ENCODE data around the gene CDKN1C.

CDKN1C gene

DNA sequence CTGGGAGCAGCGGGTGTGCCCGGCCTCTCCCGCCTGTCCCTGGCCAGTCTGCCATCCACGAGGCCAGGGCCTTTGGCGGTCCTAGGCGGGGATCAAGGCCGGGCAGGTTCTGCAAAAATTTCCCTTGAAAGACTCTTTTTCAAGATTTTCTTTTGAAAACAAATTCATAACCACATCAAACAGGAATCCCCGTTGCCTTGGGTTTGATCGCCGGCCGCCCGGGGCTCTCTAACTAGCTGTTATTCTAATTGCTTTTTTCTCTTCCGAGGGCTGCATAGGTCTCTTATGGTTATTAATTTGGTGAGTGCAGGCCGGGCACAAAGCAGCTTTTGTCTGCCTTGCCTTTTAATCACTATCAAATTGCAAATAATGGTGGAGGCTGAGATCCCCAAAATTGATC lies 42.0 kb downstream of the CDKN1C start:
- DNase-seq, result no peak

DNA sequence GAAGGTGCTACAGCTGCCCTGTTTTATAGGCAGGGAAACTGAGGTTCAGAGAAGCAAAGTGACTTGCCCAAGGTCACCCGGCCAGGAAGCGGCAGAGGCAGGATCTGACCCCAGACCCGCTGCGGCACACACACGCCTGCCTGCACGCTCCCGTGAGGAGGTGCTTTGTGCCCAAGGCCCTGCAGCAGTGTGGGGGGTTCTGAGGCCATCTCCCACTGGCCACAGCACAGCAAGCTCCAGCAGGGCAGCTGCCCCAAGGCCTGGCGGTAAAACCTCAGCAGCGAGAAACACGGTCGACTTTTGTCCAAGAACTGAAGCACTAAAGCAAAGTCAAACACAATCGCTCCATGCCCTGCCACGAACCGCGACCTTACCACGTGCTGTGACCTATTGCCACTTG lies 42.7 kb downstream of the CDKN1C start:
- DNase-seq, result no peak

DNA sequence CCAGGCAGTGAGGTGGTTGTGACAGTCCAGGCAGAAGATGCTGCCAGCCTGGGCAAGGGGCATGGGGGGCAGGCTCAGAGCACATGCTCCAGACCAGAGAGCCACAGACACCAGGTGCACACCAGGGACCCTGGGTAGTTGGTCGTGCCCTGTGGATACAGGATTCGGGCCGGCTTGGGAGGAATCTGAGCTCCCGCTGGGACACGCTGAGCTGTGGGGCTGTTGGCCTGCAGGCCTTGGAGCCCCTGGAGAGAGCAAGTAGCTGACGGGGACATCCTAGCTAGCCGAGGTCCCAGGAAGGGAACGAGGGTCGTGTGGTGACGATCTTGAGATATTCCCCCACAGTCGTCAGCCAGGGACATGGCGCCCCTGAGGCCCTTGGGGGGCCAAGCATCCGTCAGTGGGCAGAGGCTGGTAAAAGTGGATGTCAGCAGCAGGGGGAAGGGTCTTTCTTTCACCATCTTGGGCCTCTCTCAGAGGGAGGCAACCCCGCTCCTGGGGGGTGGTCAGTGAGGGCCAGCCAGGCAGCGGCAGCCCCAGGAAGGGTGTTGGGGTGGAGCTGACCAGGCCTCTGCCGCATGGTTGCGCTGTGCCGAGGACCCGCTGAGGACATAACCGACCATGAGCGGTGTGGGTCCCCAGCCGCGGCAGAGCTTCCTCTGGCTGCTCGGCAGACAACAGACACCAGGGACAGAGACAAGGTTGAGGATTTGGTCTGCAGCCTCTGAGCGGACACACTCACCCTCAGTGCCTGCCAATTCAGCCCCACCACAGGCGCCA lies 44.0 kb downstream of the CDKN1C start:
- no peak for DNase-seq

DNA sequence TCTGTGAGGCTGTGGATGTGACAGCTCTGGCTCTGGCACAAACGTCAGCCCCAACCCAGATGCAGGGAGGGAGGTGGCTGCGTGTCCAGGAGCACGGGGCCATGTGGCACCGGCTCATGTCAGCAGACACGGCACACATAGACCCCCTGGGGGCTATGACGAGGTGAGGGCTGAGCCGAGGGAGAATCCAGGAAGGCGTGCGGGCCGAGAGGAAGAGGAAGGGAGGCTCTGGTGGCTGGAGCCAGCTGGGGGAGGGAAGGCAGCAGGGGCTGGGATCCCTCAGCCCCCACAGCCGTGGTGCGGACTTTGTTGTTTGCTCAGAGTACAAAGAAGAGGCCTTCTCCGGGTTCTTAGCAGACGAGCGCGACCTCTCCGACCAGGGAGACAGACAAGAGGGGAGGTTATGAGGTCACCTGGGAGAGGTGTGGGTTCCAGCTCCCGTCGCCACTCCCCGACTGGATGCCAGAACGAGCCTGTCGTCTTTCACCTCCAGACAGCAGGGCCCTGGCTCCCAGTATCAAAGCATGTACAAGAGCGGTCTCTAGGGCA lies 46.1 kb downstream of the CDKN1C start:
- DNase-seq, result no peak

DNA sequence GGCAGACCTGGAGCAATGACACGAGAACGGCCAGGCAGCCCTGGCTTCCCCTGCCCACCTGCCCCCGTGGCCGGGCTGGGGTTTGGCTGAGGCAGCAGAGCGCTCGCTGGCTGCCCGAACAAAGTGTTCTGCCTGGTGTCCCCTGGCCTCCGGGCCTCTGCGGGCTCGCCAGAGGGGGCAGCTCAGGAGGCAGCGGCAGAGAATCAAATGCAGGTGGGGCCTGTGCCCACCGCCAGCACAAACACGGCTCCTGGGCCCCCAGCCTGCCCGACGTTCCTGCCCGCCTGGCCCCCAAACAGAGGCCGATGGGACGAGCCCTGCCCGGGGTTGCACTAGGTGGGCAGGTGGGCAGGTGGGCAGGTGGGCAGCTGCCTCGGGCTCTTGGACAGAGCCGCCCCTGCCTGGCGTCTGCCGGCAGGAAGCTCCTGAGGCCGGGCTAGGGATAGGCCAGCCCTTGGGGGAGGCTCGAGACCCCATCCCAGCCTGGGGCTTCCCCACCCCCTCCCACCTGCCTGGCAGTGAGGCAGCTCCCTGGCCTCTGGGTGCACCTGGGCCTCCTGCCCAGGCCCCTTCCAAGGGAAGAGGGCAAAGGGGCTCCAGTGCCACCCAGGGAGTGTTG lies 46.8 kb downstream of the CDKN1C start:
- no peak for DNase-seq

DNA sequence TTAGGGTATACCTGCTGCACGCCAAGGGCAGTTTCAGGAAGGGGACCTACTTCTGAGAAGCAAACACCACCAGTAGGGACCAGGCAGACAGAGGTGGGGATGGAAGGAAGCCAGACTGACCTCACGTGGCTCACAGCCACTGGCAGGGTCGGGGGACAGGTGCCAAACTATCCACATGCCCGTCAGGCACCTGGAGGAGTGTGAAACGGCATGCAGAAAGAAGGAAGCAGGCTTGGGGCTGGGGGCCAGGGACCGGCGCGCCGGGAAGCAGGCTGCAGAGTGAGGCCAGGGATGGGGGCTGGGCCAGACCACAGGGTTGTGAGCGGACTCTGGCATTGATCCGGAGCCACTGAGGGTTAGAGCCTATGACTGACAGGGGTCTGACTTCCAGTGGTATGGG lies 47.5 kb downstream of the CDKN1C start:
- DNase-seq, result no peak

DNA sequence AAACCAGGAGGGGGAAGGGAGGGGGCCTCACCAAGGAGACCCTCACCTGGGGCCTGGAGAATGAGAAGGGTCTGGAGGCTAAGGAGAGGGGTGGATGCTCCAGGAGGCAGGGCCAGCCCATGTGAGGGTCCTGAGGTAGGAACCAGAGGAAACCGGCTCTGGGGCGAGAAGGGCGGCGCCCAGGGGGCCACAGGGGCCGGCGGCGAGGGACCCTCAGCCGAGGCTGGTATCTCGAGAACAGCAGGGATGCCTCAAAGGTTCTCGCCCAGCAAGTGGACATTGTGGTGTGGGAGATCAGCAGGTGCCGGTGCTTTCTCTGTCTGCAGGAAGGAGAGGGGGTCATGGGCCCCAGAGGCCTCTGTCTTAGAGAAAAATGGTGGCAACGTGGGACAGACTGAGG lies 47.9 kb downstream of the CDKN1C start:
- no peak for DNase-seq

DNA sequence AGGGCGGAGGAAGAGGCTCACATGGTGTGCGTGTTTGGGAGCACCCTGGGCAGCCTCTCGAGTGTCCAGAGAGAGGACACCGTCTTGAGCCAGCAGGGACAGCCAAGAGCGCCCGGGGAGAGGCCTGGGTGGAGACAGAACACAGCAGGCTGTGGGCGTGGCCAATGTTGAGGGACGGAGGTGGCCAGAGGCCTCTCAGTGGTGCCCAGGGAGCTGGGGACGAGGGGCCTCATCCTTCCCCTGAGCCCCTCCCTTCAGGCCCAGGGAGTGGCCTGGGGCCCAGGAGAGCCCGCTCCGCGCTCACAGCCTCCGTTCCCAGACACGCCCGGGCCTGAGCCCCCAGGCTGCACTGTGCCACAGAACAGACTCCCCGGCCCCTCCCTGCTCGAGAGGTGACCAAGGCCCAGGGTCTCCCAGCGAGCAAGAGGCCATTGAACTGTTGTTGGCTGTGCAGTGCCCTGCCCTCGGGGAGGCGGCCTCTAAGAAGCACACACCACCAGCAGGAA lies 48.4 kb downstream of the CDKN1C start:
- DNase-seq, result no peak

DNA sequence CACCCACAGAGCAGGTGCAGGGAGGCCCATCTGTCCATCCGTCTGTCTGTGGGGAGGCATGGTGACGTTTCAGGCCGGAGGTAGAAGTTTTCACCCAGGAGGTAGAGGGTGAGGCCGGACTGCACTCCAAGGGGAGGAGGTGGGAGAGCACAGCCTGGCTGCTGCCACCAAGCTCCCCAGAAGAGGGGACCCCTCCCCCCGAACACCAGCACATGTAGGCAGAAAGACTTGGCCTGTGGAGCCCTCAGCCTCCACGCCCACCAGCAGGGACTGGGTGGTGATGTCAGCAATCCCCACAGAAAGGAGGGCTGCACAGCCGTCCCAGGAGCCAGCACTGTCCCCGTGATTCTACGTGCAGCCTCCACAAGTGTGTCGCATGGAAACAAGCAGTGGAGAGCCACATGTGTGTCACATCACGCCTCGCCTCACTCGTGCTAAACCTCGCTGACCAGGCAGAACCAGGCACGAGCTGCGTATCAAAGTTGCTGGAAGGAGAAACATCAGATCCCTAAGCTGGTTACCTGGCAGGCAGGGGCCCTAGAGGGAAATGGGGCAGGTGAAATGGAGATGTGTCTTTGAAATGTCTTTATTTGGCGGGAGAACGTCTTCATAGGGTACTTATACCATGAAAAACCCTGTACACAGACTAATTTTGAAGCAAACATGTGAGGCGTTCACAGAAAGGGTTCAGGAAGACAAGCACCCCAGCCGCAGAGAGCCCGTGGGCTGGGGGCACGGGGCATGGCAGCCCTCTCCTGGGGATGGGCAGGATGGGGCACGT lies 49.1 kb downstream of the CDKN1C start:
- DNase-seq, result no peak

DNA sequence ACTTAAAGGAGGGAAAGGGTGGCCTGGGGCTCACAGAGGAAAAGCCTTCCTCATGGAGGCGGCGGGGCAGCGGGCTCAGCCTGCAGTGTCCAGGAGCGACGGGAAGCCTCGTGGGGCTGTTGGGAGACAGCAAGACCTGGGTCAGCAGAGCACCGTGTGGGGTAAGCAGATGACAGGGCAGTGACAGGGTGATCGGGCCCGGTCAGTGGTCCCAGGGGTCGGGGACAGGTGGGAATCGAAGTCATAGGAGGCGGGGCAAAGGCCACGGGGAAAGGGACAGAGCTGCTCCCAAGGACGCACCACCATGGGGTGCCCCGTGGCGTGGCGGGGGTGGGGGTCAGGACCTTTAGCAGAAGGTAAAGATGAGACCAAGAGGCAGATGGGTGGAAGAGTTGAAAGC lies 49.8 kb downstream of the CDKN1C start:
- DNase-seq, result no peak

DNA sequence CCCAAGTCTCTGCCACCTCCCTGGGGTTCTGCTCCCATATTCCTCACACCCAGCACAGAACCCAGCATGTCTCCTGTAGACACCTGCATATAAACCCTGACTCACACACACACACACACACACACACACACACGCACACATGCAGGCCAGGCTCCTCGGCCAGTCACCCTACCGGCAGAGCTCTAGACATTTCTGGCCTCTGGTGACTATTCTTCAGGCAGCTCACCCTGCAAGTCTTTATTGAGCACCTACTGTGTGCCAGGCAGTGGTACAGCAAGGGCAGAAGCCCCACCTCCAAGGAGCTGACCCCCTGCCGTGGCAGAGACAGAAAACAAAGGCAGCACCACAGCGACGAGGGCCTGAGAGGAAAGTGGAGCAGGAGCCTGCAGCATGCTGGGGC lies 50.3 kb downstream of the CDKN1C start:
- DNase-seq, result peak; percentile 38

DNA sequence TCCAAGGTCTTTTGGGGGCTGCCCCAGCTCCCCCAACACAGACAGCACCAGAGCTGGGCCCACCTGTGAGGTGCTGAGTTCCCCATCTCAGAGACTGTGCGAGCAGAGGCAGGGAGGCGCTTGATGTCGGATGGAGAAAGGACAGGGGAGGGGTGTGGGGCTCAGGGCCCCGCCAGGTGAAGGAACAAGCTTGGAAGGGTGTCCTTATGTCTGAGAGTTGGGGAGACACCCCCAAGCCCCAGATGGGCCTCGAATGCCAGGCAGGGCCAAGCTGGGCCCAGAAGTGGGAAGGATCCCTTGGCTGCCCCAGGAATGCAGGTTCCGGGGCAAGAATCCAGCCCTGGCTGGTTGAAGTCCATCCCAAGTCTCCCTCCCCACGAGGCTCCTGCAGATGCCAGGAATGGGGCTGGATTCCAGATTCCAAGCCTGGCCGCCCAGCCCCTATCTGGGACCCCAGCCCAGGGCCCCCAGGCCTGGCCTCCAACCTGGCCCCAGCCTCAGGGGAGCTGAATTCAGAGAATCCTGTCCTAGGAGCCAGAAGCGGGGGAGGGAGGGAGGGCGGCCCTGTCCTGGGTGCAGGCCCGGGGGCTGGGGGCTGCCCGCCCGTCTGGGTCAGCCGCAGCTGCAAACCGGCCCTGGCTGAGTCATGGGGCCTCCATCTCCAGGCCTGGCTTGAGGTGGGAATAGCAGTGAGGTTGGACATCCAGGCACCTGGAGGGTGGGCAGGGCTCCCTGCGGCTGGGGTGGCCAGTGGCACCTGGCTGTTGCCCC lies 50.9 kb downstream of the CDKN1C start:
- no peak for DNase-seq

DNA sequence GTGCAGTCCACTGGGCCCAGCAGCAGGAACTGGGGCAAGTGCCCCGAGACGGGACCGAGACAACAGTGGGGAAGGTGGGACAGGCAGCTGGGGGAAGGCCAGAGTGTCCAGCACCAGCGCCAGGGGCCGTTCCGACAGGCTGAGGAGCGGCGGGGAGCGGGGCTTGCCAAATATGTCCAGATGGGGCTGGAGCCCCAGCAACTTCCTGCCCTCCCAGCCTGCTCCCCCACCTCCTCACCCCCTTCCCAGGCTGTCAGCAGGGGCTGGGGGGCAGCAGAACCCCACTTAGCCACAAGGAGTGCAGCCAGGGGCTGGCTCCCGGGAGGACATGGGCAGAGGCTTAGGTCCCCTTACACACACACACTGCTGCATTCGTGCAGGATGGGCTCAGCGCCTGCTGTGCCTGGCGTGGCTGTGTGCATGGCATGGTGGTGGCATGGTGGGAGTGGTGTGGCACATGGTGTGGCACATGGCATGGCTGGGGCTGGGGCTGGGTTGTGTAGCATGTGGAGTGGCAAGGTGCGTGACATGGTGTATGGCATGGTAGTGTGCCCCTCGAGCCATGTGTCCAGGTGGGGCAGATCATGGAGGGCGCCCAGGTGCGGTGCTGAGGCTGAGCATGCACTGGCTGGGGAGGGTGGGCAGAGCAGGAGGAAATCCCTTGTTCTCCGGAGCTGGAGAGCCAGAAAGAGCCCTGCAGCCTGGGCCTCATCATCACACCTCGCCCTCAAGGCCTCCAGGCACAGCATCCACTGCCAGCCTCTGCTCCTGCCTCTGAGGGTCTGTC lies 51.7 kb downstream of the CDKN1C start:
- no peak for DNase-seq

All from fibroblast of upper back skin (primary cell).